ENCODE measurements around the gene FBXW8. TPM values are rescaled to one million over a fixed set of nuclear protein-coding genes. Genes with fewer than 3 reads are reported as not detected.

FBXW8 gene
- total RNA-seq, 1 experiment from 2014 or later: 7.8 TPM

GRCh38 chr12:116901612-116902011, 9.1 kb upstream of the FBXW8 start:
- Histone ChIP-seq H3K4me1 (no peaks in the 10 kb centered on the region), H3K27me3 (no peaks in the 10 kb centered on the region), H3K4me3 (no peak overlapping the region), H3K27ac (no peak overlapping the region), H3K9me3 (replicated peaks) (no peaks in the 10 kb centered on the region), H3K36me3 (no peaks in the 10 kb centered on the region)
- no peak for DNase-seq

- H3K4me3 ChIP-seq: no peak overlapping the region
- H3K4me1 ChIP-seq: no peaks in the 10 kb centered on the region
- no peaks in the 10 kb centered on the region for H3K36me3 ChIP-seq
- no peak overlapping the region for H3K27ac ChIP-seq
- no peak for DNase-seq
- no peaks in the 10 kb centered on the region for H3K9me3 ChIP-seq (replicated peaks)
- H3K27me3 ChIP-seq: no peaks in the 10 kb centered on the region
These were observed 6.9 kb upstream of the FBXW8 start for GRCh38 chr12:116903818-116904217.

DNA sequence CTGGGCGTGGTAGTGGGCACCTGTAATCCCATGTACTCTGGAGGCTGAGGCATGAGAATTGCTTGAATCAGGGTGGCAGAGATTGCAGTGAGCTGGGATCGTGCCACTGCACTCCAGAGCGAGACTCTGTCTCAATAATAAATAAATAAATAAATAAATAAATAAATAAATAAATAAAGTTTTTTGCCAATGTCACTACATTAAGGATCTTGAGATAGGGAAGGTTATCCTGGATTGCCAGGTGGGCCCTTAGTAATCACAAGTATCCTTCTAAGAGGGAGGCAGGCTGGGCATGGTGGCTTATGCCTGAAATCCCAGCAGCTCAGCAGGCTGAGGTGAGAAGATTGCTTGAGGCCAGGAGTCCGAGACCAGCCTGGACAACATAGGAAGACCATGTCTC, 4.5 kb upstream of the FBXW8 start:
- Histone ChIP-seq H3K4me1 (no peaks in the 10 kb centered on the region), H3K27ac (no peak overlapping the region), H3K9me3 (replicated peaks) (no peaks in the 10 kb centered on the region), H3K36me3 (no peaks in the 10 kb centered on the region), H3K27me3 (no peaks in the 10 kb centered on the region), H3K4me3 (no peak overlapping the region)
- no peak for DNase-seq

- Histone ChIP-seq H3K27me3 (no peaks in the 10 kb centered on the region), H3K27ac (peak overlapping the region; percentile 68), H3K4me1 (no peaks in the 10 kb centered on the region), H3K36me3 (no peaks in the 10 kb centered on the region; the same call in 1 of the 2 replicates), H3K9me3 (replicated peaks) (no peaks in the 10 kb centered on the region), H3K4me3 (peak overlapping the region; percentile 73)
- DNase-seq: no peak
These were observed 488 bp upstream of the FBXW8 start for GRCh38 chr12:116910280-116910644.

GRCh38 chr12:116915326-116915725, 4.6 kb downstream of the FBXW8 start:
- Histone ChIP-seq H3K4me1 (no peaks in the 10 kb centered on the region), H3K27me3 (no peaks in the 10 kb centered on the region), H3K27ac (no peak overlapping the region), H3K36me3 (no peaks in the 10 kb centered on the region; the same call in 1 of the 2 replicates), H3K4me3 (no peak overlapping the region), H3K9me3 (replicated peaks) (no peaks in the 10 kb centered on the region)
- DNase-seq: no peak

- no peak for DNase-seq
- Histone ChIP-seq H3K9me3 (replicated peaks) (no peaks in the 10 kb centered on the region), H3K4me1 (no peaks in the 10 kb centered on the region), H3K27me3 (no peaks in the 10 kb centered on the region), H3K27ac (no peak overlapping the region), H3K36me3 (no peaks in the 10 kb centered on the region; the same call in 1 of the 2 replicates), H3K4me3 (no peak overlapping the region)
These were observed 5.4 kb downstream of the FBXW8 start for GRCh38 chr12:116916122-116916521.

DNA sequence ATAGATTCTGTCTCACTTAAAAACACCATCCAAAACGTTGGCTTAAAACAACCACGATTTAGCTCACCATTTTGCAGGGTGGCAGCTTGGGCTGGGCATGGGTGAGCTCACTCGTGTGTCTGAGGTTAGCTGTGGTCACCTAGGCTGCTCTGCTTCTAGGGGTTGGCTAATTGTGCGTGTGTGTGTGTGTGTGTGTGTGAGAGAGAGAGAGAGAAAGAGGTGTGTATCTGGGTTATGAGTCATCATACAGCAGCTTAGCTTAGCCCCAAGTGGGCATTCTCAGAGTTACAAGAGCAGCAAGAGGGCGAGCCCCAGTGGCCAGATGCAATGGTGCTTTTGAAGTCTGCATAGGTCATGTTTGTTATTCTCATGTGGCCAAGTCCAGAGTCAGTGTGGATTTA, 6.0 kb downstream of the FBXW8 start:
- H3K4me1 ChIP-seq: no peaks in the 10 kb centered on the region
- H3K27ac ChIP-seq: no peak overlapping the region
- peak; percentile 42 to 48 for DNase-seq
- H3K9me3 ChIP-seq (replicated peaks): no peaks in the 10 kb centered on the region
- no peaks in the 10 kb centered on the region for H3K27me3 ChIP-seq
- no peak overlapping the region for H3K4me3 ChIP-seq
- no peaks in the 10 kb centered on the region; the same call in 1 of the 2 replicates for H3K36me3 ChIP-seq

DNA sequence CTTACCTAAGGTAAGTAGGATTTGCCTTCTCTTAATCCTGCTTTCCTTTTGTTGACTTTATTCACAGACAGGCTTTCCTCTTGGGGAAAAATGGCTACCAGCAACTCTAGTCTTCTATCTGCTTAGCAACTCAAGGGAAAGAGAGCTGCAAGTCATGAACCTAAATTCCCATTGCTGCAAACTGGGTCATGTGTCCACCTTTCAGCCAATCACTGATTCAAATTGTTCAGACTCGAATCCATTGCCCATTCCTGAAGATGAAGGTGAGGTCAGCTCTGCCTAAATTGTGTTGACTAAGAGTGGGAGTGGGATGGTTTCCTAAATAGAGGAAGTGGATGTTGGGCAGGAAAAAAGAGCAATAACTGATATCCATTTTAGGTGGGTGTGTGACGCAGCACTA, 7.7 kb downstream of the FBXW8 start:
- Histone ChIP-seq H3K9me3 (replicated peaks) (no peaks in the 10 kb centered on the region), H3K27me3 (no peaks in the 10 kb centered on the region), H3K4me1 (no peaks in the 10 kb centered on the region), H3K36me3 (no peaks in the 10 kb centered on the region), H3K27ac (no peak overlapping the region), H3K4me3 (no peak overlapping the region)
- DNase-seq: no peak

DNA sequence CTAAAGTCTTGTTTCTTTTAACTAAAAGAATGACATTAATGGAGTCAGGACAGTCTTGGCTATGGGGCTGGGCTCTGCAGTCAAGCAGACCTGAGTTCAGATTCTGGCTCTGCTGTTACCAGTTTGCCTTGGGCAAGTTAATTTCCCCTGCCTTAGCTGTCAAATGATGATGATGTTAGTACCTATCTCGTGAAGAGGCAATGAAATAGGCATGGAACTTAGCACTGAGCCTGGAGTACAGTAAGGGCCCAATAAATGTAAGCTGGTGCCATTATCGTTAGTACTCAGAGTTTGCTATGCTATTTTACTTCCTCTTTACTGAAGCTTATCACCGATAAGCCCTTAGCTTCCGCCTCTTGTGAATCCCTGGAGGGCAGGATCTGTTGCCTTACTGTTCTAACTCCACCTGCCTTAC, 8.5 kb downstream of the FBXW8 start:
- Histone ChIP-seq H3K9me3 (replicated peaks) (no peaks in the 10 kb centered on the region), H3K36me3 (no peaks in the 10 kb centered on the region), H3K27me3 (no peaks in the 10 kb centered on the region), H3K4me3 (no peak overlapping the region), H3K27ac (no peak overlapping the region), H3K4me1 (no peaks in the 10 kb centered on the region; the same call in 1 of the 2 replicates)
- no peak for DNase-seq

DNA sequence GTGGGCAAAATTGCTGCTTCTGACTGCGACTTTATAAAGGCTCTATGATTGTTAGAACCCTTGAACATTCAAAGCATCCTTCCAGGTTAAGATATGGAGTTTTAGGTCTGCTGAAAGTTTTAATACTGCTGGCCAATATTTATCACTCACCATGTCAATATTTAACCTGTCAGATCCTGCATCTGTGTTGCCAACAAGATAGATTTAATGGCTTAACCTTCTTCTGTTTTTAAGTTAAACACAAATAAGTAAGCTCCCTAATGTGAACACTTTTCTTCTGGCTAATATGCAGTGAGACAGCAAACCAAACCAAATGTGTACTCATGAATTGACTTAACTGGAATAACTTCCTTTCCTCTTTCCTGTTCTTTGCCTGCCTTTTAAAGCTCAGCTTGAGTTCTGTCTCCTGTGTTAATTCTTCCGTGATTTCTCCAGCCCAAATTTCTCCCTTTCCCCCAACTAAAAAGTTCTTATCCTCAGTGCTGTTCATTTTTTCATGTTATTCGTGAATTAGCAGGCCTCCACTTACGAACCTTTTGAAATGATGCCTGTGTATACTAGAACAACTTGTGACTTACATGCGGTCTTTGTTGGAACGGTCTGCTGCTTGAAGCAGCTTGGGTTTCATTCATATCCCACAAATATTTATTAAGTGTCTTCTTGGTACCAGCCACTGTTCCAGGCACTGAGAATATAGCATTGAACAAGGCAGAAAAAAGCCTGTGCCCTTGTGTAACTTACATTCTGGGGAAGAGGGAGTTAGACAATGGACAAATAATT, 9.1 kb downstream of the FBXW8 start:
- Histone ChIP-seq H3K4me1 (peaks cover 3% of the 10 kb centered on the region; the same call in 1 of the 2 replicates), H3K9me3 (replicated peaks) (no peaks in the 10 kb centered on the region), H3K27ac (no peak overlapping the region), H3K4me3 (no peak overlapping the region), H3K36me3 (no peaks in the 10 kb centered on the region), H3K27me3 (no peaks in the 10 kb centered on the region)
- DNase-seq: no peak

GRCh38 chr12:116920939-116921338, 10.2 kb downstream of the FBXW8 start:
- Histone ChIP-seq H3K4me1 (peaks cover 3% of the 10 kb centered on the region; the same call in 1 of the 2 replicates), H3K27ac (no peak overlapping the region), H3K4me3 (no peak overlapping the region), H3K27me3 (no peaks in the 10 kb centered on the region), H3K36me3 (no peaks in the 10 kb centered on the region), H3K9me3 (replicated peaks) (no peaks in the 10 kb centered on the region)
- DNase-seq: no peak

GRCh38 chr12:116922194-116922897, 11.6 kb downstream of the FBXW8 start:
- no peak overlapping the region for H3K27ac ChIP-seq
- no peaks in the 10 kb centered on the region for H3K9me3 ChIP-seq (replicated peaks)
- H3K4me3 ChIP-seq: no peak overlapping the region
- peaks cover 3% of the 10 kb centered on the region; the same call in 1 of the 2 replicates for H3K4me1 ChIP-seq
- no peaks in the 10 kb centered on the region for H3K27me3 ChIP-seq
- no peaks in the 10 kb centered on the region for H3K36me3 ChIP-seq
- DNase-seq: no peak

- Histone ChIP-seq H3K27ac (no peak overlapping the region), H3K27me3 (no peaks in the 10 kb centered on the region), H3K9me3 (replicated peaks) (no peaks in the 10 kb centered on the region), H3K36me3 (no peaks in the 10 kb centered on the region; the same call in 1 of the 2 replicates), H3K4me3 (no peak overlapping the region), H3K4me1 (peaks cover 3% of the 10 kb centered on the region; the same call in 1 of the 2 replicates)
- DNase-seq: peak in 1 of 2 experiments; percentile 10
These were observed 14.1 kb downstream of the FBXW8 start for GRCh38 chr12:116924558-116925453.

DNA sequence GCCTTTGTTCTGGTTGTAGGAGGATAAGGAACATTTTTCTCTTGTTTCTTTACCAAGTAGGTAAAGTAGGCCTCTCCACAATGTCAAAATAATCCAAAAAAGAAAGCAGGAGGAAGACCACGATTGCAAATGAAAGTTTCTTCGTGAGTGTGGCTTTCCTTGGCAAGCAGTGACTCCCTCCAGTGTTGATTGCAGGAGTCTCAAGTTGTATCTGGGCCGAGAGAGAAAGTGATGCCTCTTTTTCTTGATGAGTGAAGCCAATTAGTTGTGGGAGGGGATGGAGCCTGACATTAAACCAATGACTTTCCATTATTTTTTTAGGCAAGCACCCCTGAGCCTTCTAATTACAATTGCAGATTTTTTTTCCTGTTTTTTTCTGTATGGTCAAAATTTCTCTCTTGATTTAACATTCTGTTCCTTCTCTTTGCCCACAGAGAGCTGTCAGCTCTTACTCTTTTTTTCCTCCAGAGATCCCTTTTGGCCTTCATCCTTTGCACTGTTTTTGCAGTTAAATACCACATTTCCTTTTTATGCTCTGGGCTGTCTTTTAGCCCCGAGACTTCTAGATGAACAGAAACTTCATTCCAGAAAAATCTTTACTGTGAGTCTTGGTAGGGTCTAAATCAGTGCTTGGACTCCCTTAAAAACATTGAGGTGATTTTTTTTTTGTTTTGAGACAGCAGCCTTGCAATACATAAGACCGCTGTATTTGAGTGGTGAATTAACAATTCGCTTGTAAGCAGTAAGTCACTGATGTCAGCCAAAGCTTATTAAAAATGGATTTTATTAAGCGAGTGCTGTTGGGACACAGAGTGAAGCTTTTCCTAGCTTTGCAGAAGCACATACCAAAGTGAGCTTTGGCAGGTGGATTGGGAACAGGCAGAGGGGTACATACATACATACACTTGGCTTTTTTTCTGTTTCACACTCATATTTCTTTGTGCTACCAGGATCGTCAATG, 15.8 kb downstream of the FBXW8 start:
- H3K9me3 ChIP-seq (replicated peaks): no peaks in the 10 kb centered on the region
- H3K27ac ChIP-seq: no peak overlapping the region
- peaks cover 3% of the 10 kb centered on the region; the same call in 1 of the 2 replicates for H3K36me3 ChIP-seq
- no peak for DNase-seq
- no peak overlapping the region for H3K4me3 ChIP-seq
- H3K27me3 ChIP-seq: no peaks in the 10 kb centered on the region
- H3K4me1 ChIP-seq: peaks cover 3% of the 10 kb centered on the region; the same call in 1 of the 2 replicates

Data from SJCRH30 (cell line).